Muscle of arm (tissue), 14 donors: Measurements from ENCODE around the gene SNRNP48. TPM values are rescaled to one million over a fixed set of nuclear protein-coding genes. Genes with fewer than 3 reads are reported as not detected.

Experiments used
- DNase-seq: peaks from one replicate; pipeline ENCODE4 v3.0.0-alpha.2; 2013
- long read RNA-seq, 11 donors: transcript quantifications; one replicate each; lab custom pipeline, GENCODE V29; 2026
- polyA plus RNA-seq, 12 donors: library from polyadenylated mRNA; unstranded; fragments of 120-200 nt; gene quantifications; one replicate each; pipeline ENCODE4 v1.2.1, GENCODE V29; 2013; ENCODE audit not compliant: insufficient read length in 12 of 12

The SNRNP48 gene, protein sequence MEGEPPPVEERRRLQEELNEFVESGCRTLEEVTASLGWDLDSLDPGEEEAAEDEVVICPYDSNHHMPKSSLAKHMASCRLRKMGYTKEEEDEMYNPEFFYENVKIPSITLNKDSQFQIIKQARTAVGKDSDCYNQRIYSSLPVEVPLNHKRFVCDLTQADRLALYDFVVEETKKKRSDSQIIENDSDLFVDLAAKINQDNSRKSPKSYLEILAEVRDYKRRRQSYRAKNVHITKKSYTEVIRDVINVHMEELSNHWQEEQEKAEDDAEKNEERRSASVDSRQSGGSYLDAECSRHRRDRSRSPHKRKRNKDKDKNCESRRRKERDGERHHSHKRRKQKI
- polyA plus RNA-seq = 10 to 100 TPM in 11 of 12 donors, not detected in 1; 11.9 to 22.0 (median 15.8) TPM
- long read RNA-seq, donor 1, full-length matches to known transcripts = 4 of 12 reads
- long read RNA-seq, donor 1, partial matches to known transcripts = 8 of 12 reads
- long read RNA-seq, donor 1, other reads (novel, unspliced or antisense) = 0 of 12 reads
- long read RNA-seq, donor 2, full-length matches to known transcripts = 5 of 5 reads
- long read RNA-seq, donor 2, partial matches to known transcripts = 0 of 5 reads
- long read RNA-seq, donor 2, other reads (novel, unspliced or antisense) = 0 of 5 reads
- long read RNA-seq, donor 3, full-length matches to known transcripts = 4 of 4 reads
- long read RNA-seq, donor 3, partial matches to known transcripts = 0 of 4 reads
- long read RNA-seq, donor 3, other reads (novel, unspliced or antisense) = 0 of 4 reads
- long read RNA-seq, donor 4, full-length matches to known transcripts = 9 of 9 reads
- long read RNA-seq, donor 4, partial matches to known transcripts = 0 of 9 reads
- long read RNA-seq, donor 4, other reads (novel, unspliced or antisense) = 0 of 9 reads
- long read RNA-seq, donor 5, transcript SNRNP48-202 (5 exons, 2,610 nt) = major isoform, 5 of 5 reads
- long read RNA-seq, donor 5, partial matches to known transcripts = 0 of 5 reads
- long read RNA-seq, donor 5, other reads (novel, unspliced or antisense) = 0 of 5 reads
- long read RNA-seq, donor 6, full-length matches to known transcripts = 1 of 1 reads
- long read RNA-seq, donor 6, partial matches to known transcripts = 0 of 1 reads
- long read RNA-seq, donor 6, other reads (novel, unspliced or antisense) = 0 of 1 reads
- long read RNA-seq, donor 7, full-length matches to known transcripts = 2 of 2 reads
- long read RNA-seq, donor 7, partial matches to known transcripts = 0 of 2 reads
- long read RNA-seq, donor 7, other reads (novel, unspliced or antisense) = 0 of 2 reads
- long read RNA-seq, donor 8, full-length matches to known transcripts = 6 of 6 reads
- long read RNA-seq, donor 8, partial matches to known transcripts = 0 of 6 reads
- long read RNA-seq, donor 8, other reads (novel, unspliced or antisense) = 0 of 6 reads
- long read RNA-seq, donor 9 = 0 reads
- long read RNA-seq, donor 10, full-length matches to known transcripts = 2 of 2 reads
- long read RNA-seq, donor 10, partial matches to known transcripts = 0 of 2 reads
- long read RNA-seq, donor 10, other reads (novel, unspliced or antisense) = 0 of 2 reads
- long read RNA-seq, donor 11, full-length matches to known transcripts = 4 of 4 reads
- long read RNA-seq, donor 11, partial matches to known transcripts = 0 of 4 reads
- long read RNA-seq, donor 11, other reads (novel, unspliced or antisense) = 0 of 4 reads

DNA sequence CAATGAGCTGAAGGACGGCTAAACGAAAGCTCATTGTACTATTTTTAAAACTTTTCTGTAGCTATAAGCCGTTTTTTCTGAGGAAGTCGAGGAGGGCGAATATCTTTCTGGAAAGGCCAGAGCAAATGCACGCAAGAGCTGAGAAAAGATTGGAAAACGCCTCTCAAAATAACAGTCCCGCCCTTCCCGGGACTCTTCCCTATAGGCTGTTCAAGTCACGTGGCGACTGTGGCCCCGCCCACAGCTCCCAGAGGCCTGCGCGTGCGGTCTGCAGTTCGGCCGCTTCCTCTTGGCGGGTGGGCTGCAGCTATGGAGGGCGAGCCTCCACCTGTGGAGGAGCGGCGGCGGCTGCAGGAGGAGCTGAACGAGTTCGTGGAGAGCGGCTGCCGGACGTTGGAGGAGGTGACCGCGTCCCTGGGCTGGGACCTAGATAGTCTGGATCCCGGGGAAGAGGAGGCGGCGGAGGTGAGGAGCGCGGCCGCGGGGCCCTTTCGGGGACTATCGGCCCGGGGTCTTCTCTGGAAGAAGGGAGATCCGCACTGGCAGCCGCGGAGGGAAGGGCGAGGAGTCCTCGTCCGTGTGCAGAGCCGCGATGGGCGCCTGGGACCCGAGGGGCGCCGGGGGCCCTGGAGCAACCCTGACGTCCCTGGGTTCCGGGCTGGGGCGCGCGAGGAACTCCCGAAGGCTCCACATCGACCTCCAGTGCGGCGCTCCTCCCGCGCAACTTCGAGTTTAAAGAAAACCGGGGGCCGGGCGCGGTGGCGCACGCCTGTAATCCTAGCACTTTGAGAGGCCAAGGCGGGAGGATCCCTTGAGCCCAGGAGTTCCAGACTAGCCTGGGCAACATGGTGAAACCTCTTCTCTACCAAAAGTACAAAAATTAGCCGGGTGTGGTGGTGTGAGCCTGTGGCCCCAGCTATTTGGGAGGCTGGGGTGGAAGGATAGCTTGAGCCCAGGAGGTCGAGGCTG lies at the start of gene SNRNP48:
TSS of gene SNRNP48 (plus strand) at position 250 of the 969 bp plus-strand sequence. CDS start at position 310, 60 bp downstream.
- peak; percentile 96 for DNase-seq

DNA sequence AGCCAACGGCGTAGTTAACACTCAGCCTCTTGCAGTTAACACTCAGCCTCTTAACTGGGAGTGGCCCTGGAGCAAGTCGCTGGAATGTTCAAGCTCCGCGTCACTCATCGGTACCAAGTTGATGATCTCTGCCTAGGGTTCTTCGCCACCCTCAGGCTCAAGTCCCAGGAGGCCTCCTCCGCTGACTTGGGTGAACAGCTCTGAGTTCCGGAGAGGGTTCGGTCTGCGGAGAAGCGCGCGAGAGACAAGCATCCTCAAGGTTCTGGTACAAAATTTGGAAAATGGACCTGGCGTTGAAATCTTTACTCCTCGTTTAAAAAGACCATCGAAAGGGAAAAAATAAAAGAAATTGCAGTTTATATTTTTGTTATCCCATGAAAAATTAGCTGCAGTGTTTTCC lies 49.4 kb upstream of the SNRNP48 start:
- no peak for DNase-seq

DNA sequence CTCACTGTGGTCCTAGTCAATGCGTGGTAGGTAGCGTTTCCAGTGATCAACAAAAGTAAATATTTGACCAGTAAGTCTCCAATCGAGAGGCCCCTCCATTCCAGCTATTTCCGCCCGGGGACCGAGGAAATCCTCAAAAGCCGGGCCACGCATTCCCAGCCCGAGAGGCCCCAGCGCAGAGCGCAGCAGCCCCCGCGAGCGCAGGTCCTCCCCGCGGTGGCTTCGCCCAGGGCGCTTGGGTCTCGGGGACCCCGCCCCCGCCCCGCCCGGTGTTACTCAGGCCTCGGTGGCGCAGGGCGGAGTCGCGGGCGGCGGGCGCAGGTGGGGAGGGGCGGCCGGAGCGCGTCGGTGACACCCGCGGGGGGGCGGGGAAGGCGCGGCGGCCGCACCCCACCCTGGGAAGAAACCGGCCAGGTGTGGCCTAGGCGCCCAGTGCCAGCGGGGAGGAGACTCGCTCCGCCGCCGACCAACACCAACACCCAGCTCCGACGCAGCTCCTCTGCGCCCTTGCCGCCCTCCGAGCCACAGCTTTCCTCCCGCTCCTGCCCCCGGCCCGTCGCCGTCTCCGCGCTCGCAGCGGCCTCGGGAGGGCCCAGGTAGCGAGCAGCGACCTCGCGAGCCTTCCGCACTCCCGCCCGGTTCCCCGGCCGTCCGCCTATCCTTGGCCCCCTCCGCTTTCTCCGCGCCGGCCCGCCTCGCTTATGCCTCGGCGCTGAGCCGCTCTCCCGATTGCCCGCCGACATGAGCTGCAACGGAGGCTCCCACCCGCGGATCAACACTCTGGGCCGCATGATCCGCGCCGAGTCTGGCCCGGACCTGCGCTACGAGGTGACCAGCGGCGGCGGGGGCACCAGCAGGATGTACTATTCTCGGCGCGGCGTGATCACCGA lies 48.6 kb upstream of the SNRNP48 start, which contains the start of gene DSP:
TSS of gene DSP (plus strand) at position 497 of the 890 bp plus-strand sequence. CDS start at position 742, 245 bp downstream.
- DNase-seq = peak; percentile 11

DNA sequence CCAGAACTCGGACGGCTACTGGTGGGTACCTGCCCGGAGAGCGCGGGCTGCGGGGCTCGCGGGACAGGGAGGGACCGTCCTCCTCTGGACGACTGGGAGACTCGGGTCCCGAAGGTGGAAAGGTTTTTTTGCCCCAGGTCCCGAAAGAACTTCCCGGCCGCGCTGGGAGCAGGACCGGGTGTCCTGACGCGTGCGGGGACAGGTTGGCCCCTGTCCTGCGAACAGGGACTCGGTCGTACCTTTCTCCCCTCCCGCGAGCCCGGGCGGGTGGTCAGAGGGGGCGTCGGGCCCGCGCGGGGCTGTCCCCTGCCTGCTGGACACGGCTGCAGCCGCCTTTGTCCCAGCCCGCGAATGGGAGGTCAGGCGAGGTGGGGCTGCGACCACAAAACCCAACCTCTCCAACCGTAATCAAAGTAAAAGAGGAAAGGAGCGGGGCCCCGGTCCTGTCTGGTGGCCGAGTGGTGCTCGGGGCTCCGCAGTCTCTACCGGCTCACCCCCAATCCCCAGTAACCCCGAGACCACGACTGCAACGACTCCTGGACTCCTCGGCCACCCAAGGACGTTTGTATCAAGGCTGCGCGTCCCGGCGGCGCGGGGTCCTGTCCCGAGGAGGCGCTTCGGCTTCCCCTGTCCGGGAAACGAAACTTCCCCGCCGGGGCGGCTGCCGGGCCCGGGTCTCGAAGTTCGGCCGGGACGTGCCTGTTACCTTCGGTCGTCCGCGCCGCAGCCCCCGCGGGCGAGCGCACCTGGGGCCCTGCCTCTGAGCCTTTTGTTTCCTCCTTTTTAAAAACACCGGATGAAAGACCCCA lies 47.7 kb upstream of the SNRNP48 start:
- DNase-seq = peak; percentile 7

DNA sequence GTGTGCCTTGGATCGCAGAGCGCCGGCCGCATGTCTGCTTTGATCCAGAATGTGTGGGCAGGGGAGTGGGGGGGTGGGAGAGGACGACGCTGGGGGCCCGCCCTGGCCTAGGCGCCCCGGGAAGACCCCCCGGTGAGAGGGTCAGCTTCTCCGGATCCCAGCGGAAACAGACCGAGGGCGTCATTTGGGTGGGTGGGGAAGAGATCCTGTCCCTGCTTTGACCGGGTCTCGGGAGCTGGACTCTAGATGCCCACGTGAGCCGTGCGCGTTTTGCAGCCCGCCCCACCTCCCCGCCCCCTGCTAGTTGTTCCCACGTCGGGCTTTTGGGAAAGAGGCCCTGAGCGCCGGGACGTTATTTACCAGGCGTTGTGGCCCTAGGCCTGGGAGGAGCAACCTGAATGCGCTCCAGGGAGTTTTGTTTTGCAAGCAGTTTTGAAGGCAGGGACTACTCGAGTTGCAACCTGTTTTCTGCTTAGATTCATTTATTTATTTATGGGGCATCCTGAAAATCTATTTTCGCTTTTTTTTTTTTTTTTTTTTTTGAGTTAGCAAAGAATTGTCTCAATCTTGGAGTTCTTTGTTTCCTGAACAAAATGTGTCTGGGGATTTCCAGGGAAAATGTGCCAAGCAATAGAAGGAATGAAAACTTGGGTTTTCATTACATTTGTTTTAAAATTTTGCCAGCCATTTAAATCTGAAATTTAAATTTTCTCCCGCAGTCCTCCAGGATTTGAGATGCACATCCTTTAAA lies 46.9 kb upstream of the SNRNP48 start:
- DNase-seq = peak; percentile 11

DNA sequence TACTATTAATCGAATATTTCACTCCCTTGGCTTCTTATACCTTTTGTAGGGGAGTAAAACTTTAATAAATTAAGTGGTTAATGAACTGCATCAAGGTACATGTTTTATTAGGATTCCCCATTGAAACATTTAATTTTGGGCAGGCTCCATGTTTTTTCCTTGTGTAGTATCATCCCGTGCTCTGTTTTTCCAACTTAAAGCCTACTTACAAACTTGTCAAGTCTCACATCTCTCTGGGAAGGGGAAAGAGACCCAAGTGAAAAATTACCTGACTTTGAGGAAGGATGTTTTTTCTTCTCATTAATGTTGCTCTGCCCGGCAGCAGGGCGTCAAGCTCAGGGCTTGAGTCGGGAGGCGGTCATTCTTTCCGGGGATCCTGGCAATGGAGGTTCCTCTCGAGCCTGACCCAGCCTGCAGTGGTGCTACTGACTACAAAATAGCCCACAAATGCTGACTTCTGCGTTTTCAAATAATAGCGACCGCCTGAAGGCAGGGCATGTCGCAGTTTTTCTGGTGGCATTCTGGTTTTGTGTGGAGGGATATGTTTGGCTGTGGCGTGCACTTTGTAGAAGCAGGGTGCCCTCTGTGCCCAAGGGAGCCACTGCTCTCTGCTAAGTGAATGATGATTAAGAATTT lies 46.1 kb upstream of the SNRNP48 start:
- DNase-seq = peak; percentile 9

DNA sequence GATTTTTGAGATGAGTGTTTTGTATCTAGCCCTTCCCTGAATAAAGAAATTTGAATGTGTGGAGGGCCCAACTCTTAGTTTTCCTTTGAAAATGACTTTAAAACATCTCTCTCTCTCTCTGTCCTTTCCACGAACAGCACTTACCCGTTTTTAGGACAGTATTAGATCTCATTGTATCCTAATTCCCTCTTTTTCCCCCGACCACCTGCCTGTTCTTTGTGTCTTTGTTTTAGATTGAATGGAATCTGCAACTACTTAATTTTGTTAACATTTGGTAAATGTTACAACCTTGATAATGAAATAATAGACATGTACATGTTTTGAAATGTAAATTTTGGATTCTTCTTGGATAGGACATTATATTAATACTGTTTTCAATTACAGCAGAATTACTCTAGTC lies 45.4 kb upstream of the SNRNP48 start:
- no peak for DNase-seq

DNA sequence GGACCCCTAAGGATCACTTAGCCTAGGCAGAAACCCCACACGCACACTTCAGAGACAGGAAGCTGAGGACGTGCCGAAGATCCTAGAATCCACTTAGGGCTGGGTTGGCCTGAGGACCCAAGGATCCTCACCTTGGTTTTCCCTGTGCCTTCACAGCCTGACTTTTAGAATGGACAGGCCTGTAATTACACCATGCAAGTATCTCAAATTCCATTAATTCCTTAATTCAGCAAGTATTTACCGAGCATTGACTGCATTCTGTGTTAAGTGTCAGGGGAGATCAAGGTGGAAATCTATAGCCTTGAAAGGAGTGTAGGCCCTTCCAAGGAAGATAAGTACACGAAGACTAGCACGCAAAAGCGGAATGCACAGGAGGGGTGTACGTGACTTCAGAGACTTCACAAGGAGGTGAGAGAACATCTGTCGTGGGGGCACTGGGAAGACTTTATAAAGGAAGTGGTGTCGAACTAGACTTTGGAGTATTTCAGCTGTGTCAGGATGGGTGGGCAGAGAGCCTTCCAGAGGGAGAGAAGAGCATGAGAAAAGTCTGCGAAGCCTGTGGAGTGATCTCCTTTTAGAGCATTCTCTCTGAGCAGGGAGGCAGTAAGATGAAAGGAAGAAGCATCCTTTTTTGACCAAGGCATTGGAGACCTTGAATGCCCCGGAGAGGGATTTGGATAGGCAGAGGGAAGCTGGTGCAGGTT lies 44.5 kb upstream of the SNRNP48 start:
- DNase-seq = no peak

DNA sequence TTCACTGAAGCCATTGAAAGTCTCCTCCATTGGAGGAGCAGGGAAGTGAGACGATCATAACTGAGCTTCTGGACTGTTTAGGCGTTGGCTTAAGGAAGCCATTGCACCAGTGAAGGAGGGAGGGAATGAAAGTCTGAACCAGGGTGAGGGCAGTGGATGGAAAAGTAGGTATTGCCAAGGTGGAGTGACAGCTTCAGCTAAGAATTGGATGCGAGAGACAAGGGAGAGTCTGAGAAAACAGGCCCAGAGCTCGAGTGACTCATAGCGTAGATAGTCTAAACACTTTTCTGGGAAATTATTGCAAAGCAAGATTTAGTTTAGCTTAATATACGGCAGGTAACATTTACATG lies 44.0 kb upstream of the SNRNP48 start:
- DNase-seq = no peak

DNA sequence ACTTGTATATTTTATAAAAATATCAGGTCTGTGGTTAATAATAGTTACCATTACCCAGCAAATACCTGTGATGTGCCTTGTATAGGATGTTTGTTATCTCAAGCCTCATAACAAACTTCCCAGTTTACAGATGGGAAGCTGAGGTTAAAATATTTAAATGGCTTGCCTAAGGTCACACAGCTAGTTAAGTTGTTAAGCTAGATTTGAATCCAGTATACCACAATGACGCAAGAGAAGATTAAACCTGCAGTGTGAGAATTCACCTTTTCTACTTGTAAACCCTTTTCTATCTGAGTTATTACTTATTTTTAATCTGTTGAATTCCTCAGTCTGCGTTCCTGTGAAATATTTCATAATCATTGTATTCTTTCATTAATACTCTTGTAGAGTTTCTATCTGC lies 43.6 kb upstream of the SNRNP48 start:
- no peak for DNase-seq

DNA sequence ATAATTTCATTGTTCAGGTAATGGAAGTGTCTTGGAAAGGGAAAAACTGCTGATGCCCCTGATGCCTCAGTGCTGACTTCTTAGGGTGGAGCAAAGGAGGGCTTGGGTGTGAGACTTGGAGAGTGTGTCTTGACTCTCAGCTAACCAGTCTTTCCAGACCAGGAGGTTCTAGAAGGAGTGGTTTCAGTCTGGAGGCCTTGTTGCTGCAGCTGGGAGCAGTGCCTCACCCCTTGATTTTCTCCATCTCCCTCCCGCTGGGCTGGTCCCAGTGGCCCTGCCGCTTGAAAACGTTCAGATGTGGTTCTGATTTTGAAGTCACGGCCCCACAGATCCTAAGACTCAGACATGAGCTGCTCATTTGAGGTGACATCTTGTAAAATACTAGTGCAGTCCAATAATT lies 43.1 kb upstream of the SNRNP48 start:
- DNase-seq = no peak

DNA sequence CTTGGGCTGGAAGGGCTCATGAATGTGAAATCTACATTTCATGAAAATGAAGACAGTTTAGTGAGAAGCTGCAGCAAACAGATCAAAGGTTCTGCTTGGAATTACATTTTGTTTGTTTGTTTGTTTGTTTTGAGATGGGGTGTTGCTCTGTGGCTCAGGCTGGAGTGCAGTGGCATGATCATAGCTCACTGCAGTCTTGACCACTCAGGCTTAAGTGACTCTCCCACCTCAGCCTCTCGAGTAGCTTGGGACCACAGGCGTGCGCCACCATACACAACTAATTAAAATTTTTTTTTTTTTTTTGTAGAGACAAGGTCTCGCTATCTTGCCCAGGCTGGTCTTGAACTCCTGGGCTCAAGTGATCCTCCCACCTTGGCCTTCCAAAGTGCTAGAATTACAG lies 42.7 kb upstream of the SNRNP48 start:
- DNase-seq = no peak

DNA sequence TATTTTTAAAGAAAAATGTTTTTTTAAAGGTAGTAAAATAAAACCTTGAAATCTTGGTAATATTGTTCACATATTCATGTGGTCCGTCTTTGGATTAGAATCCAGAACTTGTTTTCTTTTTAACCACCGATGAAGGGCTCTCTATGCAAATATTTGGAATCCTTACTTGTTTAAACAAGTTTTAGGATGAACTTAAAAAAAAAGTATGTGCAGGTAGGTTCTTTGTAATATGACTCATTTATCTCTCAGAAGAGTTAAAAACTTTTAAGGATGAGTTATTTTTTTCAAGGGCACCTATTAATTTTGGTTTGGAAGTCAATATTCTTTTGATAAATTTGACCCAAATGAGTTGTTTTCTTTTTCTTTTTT lies 39.6 kb upstream of the SNRNP48 start:
- no peak for DNase-seq

DNA sequence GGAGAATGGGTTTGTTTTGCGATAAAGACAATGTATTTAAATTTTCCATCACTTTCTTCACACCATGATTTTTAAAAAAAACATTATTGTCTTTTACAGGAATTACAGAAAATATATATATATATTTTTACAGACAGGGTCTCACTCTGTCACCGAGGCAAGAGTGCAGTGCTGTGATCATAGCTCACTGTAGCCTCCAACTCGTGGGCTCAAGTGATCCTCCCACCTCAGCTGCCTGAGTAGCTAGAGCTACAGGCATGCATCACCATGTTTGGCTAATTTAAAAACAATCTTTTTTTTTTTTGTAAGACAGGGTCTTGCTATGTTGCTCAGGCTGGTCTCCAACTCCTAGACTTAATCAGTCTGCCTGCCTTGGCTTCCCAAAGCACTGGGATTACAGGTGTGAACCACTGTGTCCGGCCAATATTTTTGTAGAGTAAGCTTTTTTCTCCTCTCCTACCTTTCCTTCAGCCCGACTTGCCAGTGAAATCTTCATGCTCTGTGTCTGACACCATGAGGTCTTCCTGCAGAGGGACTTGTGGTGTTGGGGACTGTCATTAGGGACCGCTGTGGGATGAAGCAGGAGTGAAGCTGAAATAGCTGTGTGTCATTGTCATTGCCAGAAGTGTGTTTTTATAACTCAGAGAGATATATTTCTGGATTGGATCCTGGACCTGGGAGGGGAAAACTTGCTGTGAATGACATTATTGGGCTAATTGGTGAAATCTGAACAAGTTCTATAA lies 35.3 kb upstream of the SNRNP48 start:
- DNase-seq = no peak

DNA sequence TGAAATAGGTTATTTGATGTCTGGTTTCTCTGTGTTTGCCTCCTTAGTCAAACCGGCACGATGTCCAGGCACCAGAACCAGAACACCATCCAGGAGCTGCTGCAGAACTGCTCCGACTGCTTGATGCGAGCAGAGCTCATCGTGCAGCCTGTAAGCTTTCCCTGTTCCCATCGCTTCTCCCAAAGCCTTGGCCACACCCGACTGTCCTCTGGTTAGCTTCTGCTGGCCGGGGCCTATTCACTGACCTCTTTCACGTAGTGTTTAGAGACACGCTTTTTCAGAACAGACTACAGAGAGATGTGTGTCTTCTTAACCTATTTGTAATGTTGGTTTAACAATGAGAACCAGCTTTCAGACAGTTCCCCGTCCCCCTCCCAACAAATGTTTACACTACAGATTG lies 34.3 kb upstream of the SNRNP48 start:
- DNase-seq = no peak
